ENCODE results near the gene NOL7. TPM values are rescaled to one million over a fixed set of nuclear protein-coding genes. Genes with fewer than 3 reads are reported as not detected.

Gene NOL7
- total RNA-seq: 44.8 TPM

GRCh38 chr6:13614926-13615791 is at the start of gene NOL7:
TSS of gene NOL7 (plus strand) at chr6:13615335. CDS start at chr6:13615359, 24 bp downstream.

GRCh38 chr6:13574571-13575376 is 40.4 kb upstream of the NOL7 start, which contains the start of gene SIRT5:
TSS of gene SIRT5 (plus strand) at chr6:13574601. CDS start at chr6:13584111, 9,510 bp downstream.

Other genes with a start within 250 kb of the NOL7 start
- gene GFOD1, start 127.7 kb upstream of the NOL7 start, total RNA-seq: 60.7 TPM
- gene SIRT5, start 40.7 kb upstream of the NOL7 start, total RNA-seq: 24.4 TPM
- 74.8 TPM for gene RANBP9, start 96.5 kb downstream of the NOL7 start, total RNA-seq
- gene MCUR1, start 199.2 kb downstream of the NOL7 start, total RNA-seq: 36.3 TPM

Measured in parietal lobe (tissue), 1 donor.